HG02943 (cell line): ENCODE data around the gene PNN.

Experiments used
- ATAC-seq: cut with Tn5 transposase; IDR thresholded peaks from one replicate; pipeline ENCODE4 v1.9.1; 2021; ENCODE audit warnings: mild to moderate bottlenecking, low read depth, moderate library complexity; ENCODE audit not compliant: unreplicated experiment

PNN gene

GRCh38 chr14:39228509-39229221, 53.6 kb downstream of the PNN start:
- ATAC-seq = no peak

DNA sequence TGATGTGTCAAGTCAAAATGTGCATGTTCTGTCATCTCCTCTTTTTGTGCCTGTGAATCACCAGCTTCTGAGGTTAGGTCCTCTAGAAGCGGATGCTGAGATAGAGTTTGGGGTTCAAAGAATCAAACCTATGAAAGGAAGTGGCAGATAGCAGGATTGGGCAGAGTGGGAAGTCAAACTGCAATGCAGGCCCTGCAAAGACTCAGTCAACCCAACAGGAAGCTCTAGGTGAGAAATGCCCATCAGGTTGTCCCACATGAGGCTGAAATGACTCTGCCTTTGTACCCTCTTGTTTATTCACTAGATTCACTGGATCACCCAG, 54.1 kb downstream of the PNN start:
- ATAC-seq = peak; percentile 59

DNA sequence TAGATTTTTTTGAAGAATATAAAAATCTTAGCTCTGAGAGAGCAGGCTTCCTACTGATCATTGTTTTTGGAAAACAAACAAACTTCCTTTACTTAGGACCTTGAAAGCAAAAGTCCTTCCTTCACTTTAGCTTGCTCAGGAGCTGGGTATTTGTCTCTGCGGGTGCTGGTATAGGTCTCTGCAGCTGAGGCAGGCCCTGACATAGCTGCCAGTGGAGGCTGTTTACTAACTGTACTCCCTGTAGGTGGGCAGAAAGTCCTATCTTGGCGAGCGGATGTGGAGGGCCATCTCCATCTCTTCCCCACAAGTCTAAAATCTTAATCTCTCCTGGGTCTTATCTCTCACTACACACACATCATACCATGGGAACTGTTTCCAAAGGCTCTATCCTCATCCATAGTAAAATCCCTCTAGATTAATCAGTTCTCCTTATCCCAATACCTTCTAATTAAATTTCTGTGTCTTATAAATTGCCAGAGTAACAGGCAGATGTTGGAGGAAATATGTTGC, 54.6 kb downstream of the PNN start:
- ATAC-seq = no peak

DNA sequence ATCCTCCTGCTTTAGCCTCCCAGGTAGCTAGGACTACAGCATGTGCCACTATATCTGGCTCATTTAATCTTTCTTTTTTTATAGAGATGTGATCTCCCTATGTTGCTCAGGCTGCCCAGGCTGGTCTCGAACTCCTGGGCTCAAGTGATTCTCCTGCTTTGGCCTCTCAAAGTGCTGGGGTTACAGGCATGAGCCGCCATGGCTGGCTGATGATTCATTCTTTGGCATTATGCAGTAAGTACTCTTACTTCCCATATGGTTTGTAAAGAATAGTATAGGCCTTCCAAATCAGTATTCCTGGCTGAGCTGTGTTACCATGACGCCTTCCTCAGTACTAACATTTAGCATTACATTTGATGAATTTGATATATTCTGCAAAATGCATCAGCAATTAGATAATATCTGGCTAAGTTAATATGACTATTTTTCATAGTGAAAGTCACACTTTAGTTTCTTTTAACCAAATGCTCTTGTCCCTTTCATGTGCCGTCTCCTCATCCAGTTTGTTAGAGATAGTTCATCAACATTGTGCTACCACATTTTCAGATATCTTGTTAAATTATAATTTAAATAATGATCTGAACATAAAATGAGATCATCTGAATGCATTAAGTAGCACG, 55.5 kb downstream of the PNN start:
- ATAC-seq = no peak

DNA sequence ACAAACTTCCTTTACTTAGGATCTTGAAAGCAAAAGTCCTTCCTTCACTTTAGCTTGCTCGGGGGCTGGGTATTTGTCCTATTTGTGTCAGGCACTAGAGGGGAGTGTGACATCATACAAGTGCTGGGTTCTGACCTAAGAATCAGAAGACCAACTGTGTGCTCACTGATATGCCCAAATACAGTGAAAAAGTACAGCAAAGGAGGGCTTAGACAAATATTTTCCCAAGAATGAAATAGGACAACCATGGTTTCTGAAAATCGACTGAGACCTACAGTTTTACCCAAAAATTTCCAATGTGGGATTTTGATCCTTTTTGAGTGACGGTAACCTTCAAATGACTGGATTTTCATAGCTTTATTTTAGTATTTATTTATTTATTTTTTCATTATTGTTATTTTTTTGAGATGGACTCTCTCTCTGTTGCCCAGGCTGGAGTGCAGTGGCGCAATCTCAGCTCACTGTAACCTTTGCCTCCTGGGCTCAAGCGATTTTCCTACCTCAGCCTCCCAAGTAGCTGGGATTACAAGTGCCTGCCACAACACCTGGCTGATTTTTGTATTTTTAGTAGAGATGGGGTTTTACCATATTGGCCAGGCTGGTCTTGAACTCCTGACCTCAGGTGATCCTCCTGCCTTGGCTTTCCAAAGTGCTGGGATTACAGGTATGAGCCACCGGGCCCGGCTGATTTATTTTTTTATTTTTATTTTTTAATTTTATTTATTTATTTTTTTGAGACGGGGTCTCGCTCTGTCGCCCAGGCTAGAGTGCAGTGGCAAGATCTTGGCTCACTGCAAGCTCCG, 56.9 kb downstream of the PNN start:
- ATAC-seq = peak; percentile 58
